KOPT-K1 (cell line): ENCODE data around the gene VRTN.
"Not testable (repeated sequence)": the region's sequence is repeated elsewhere in the genome, so short reads cannot be mapped to it uniquely, and the experiment has no call there.

Source experiments
- H3K27ac ChIP-seq: fragments of 200-600 bp; sonication (generic); 2 replicates; pipeline ENCODE4 v1.5.1; 2016; ENCODE audit warnings: antibody characterized with exemption, mild to moderate bottlenecking, low read depth, low read length; ENCODE audit not compliant: poor library complexity, severe bottlenecking
- H3K36me3 ChIP-seq: fragments of 200-600 bp; sonication (generic); 2 replicates; pipeline ENCODE4 v1.5.1; 2017; ENCODE audit warnings: antibody characterized with exemption, mild to moderate bottlenecking, low read length, moderate library complexity; ENCODE audit not compliant: insufficient read depth
- H3K9me3 ChIP-seq: fragments of 200-600 bp; sonication (generic); 2 replicates; pipeline ENCODE4 v1.5.1; 2017; ENCODE audit warnings: antibody characterized with exemption, low read length, mild to moderate bottlenecking; ENCODE audit not compliant: insufficient read depth, poor library complexity, severe bottlenecking

The VRTN gene

DNA sequence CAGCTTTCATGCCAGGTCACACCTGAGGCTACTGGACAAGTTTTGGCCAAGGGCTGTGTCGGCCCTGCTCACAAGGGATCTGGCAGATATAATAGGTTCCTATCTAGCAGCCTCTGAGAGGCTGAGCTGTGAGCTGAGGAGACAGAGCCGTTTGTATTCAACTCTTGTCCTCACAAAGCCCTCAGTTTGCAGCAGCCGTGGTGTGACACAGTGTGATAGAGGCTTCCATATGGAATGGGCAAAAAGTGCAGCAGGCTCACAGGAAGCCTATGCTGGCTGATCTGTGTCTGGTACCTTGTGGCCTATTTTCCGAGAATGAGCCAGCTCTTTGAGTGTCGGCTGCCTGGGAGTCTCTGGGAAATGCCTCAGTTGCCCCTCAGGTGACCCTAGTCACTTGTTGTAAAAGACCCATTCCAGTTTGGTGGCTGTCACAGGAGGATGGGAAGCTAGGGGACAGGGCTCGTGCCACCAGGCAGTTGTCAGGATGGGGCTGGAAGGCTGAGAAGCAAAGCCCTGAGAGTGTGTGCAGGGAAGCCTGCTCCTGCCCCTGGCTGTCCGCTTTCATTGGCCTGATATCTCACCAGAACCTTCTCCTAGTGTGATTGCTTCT lies 16.1 kb downstream of the VRTN start:
- H3K9me3 ChIP-seq: no peaks in the 10 kb centered on the region
- H3K27ac ChIP-seq: no peak overlapping the region
- no peaks in the 10 kb centered on the region for H3K36me3 ChIP-seq

DNA sequence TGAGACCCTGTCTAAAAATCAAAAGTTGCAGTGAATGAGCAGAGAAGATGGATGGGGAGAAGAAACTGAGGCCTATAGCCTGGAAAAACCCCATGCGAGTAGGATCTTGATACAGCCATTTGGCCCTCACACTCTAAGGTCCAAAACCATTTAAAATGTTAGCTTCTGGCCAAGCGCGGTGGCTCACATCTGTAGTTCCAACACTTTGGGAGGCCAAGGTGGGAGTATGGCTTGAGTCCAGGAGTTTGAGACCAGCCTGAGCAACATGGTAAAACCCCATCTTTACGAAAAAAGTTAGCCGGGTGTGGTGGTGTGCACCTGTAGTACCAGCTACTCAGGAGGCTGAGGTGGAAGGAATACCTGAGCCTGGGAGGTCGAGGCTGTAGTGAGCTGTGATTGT lies 19.8 kb downstream of the VRTN start:
- no peak overlapping the region for H3K27ac ChIP-seq
- H3K36me3 ChIP-seq: no peaks in the 10 kb centered on the region
- no peaks in the 10 kb centered on the region for H3K9me3 ChIP-seq

DNA sequence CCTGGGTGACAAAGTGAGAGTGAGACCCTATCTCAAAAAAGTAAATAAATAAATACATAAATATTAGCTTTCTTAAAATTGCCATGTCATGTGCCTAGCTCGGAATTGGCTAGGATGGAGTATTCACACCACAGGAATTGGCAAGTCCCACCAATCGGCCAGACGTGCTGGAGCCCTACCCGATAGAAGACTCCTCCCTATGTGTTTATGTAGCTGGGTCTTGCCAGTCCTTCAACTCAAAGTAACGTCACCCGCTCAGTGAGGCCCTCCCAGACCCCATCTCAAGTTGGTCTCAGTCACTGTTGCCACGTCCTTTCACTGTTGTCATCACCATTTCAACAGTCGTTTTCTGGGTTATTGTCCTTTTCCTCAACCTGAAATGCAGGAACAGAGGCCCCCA lies 20.2 kb downstream of the VRTN start:
- Histone ChIP-seq H3K9me3 (no peaks in the 10 kb centered on the region), H3K36me3 (no peaks in the 10 kb centered on the region), H3K27ac (no peak overlapping the region)

- H3K36me3 ChIP-seq: no peaks in the 10 kb centered on the region
- H3K27ac ChIP-seq: no peak overlapping the region
- no peaks in the 10 kb centered on the region for H3K9me3 ChIP-seq
Observed at GRCh38 chr14:74377976-74378690, 29.9 kb downstream of the VRTN start.

DNA sequence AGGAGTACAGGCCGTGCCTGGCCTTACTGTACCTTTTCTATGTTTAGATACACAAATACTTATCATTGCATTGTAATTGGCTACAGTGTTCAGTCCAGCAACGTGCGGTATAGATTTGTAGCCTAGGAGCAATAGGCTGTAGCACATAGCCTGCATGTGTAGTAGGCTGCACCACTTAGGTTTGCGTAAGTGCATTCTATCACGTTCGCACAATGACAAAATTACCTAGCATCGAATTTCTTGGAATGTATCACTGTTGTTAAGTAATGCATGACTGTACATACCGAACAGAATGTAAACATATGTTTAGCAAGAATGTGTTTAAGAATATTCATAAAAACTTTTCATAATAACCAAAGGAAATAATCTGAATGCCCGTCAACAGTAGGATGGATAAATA lies 31.9 kb downstream of the VRTN start:
- H3K36me3 ChIP-seq: no peaks in the 10 kb centered on the region
- H3K27ac ChIP-seq: no peak overlapping the region
- H3K9me3 ChIP-seq: no peaks in the 10 kb centered on the region

DNA sequence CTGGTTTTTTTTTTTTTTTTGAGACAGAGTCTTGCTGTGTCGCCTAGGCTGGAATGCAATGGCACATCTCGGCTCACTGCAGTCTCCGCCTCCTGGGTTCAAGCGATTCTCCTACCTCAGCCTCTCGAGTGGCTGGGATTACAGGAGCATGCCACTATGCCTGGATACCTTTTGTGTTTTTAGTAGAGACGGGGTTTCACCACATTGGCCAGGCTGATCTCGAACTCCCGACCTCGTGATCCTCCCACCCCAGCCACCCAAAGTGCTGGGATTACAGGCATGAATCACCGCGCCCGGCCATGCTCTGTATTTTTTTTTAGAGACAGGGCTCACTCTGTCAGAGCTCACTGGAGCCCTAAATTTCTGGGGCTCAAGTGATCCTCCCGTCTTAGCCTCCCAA lies 32.6 kb downstream of the VRTN start:
- Histone ChIP-seq H3K27ac (no peak overlapping the region), H3K9me3 (no peaks in the 10 kb centered on the region), H3K36me3 (no peaks in the 10 kb centered on the region)

GRCh38 chr14:74381571-74381970 lies 33.3 kb downstream of the VRTN start:
- not testable (repeated sequence) for H3K27ac ChIP-seq, H3K36me3 ChIP-seq, H3K9me3 ChIP-seq

DNA sequence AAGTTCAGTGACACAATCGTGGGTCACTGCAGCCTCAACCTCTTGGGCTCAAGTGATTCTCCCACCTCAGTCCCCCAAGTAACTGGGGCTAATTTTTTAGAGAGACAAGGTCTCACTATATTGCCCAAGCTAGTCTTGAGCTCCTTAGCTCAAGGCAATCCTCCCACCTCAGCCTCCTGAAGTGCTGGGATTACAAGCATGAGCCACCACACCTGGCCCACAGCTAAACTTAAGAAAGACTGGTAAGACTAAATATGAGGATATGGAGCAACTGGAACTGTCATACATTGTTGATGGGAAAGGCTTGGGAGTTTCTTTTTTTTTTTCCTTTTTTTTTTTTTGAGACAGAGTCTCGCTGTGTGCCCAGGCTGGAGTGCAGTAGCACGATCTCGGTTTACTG lies 34.0 kb downstream of the VRTN start:
- H3K36me3 ChIP-seq: no peaks in the 10 kb centered on the region
- no peaks in the 10 kb centered on the region for H3K9me3 ChIP-seq
- H3K27ac ChIP-seq: no peak overlapping the region

GRCh38 chr14:74389980-74390379 lies 41.7 kb downstream of the VRTN start:
- Histone ChIP-seq H3K9me3 (no peaks in the 10 kb centered on the region), H3K36me3 (no peaks in the 10 kb centered on the region), H3K27ac (no peak overlapping the region)

- not testable (repeated sequence) for H3K9me3 ChIP-seq, H3K27ac ChIP-seq, H3K36me3 ChIP-seq
Observed at GRCh38 chr14:74390505-74390904, 42.2 kb downstream of the VRTN start.

GRCh38 chr14:74391479-74391878 lies 43.2 kb downstream of the VRTN start:
- Histone ChIP-seq H3K9me3 (no peaks in the 10 kb centered on the region), H3K36me3 (no peaks in the 10 kb centered on the region), H3K27ac (no peak overlapping the region)

GRCh38 chr14:74392616-74393570 lies 44.6 kb downstream of the VRTN start:
- no peaks in the 10 kb centered on the region for H3K36me3 ChIP-seq
- H3K9me3 ChIP-seq: no peaks in the 10 kb centered on the region
- no peak overlapping the region for H3K27ac ChIP-seq

GRCh38 chr14:74394549-74394948 lies 46.3 kb downstream of the VRTN start:
- no peak overlapping the region for H3K27ac ChIP-seq
- no peaks in the 10 kb centered on the region for H3K9me3 ChIP-seq
- H3K36me3 ChIP-seq: no peaks in the 10 kb centered on the region

- no peaks in the 10 kb centered on the region for H3K36me3 ChIP-seq
- no peaks in the 10 kb centered on the region for H3K9me3 ChIP-seq
- no peak overlapping the region for H3K27ac ChIP-seq
Observed at GRCh38 chr14:74395094-74395493, 46.8 kb downstream of the VRTN start.

DNA sequence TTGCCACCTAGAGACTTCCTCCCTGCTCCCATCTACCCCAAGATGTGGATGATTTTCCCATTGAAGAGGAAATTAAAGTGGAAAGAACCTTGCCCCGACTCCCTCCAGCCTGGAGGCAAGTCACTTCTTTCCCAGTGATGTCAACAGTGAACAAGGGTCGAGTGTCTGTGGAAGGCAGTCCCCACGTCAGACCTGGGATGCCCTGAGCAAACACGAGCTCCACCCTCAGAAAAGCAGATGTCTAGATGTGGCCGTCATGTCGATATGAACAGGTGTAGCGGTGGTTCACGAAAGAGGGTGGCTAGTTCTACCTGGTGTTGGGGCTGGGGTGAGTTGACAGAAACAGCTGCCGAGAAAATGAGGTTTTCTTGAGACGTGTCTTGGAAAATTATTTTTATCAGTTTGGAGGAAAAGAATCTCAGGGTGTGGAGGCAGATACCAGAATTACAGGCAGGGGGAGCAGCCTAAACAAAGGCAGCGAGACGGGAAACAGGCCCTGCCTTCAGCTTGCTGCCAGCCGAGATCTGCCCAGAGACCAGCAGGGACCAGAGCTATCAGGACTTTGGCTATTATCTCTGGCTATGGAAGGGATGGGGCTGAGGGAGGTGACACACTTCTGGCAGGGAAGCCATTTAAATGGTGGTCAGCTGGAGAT lies 51.9 kb downstream of the VRTN start:
- Histone ChIP-seq H3K9me3 (no peaks in the 10 kb centered on the region), H3K36me3 (no peaks in the 10 kb centered on the region), H3K27ac (no peak overlapping the region)
